HT-29 (cell line): ENCODE results near the gene TMEM61. TPM values are rescaled to one million over a fixed set of nuclear protein-coding genes. Genes with fewer than 3 reads are reported as not detected.
"Not testable (repeated sequence)": the region's sequence is repeated elsewhere in the genome, so short reads cannot be mapped to it uniquely, and the experiment has no call there.

Source experiments
- DNase-seq: peaks from one replicate; pipeline ENCODE4 v3.0.0-alpha.2; 2015; ENCODE audit warnings: low spot score
- total RNA-seq: library from RNA; depleted of rRNA; stranded (reverse); fragments of >200 nt; shearing (Covaris generic); gene quantifications from 2 replicates; pipeline ENCODE4 v1.2.3, GENCODE V29; 2014; rRNA removed

The TMEM61 gene
- total RNA-seq, result 3.0 and 4.8 TPM in 2 replicates

DNA sequence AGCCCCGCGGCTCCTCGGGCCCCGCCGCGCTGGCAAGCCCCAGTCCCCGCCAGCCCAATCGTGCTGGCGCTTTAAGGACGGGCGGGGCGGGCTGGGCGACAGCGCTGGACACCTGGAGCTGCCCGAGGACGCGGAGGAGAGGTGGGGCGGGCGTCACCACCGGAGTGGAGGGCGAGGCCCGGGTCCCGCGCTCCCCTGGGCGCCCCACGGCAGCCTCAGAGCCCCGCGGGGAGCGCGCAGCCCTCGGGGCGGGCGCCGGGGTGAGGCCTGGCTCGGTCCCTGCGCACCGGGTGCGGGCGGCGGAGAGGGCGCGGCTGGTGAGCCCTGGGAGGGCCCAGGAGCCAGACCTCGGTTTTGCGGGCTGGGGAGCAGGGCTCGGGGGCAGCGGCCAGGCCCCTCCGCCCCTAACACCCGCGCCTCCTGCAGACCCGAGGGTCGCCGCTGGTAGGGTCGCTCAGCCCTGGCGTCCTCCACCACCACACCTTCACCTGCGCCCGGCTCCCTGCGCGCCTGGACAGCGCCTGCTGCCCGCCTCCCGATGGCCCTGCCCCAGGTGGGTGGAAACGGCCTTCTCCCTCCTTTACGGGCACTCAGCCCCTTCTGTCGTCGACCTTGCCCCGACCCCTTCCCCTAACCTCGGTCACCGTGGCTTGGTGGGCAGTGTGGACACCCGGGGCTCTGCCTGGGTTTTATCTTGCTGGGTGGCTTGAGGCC lies at the start of gene TMEM61:
Gene TMEM61, plus strand, starts transcription at position 101 of the 714 bp plus-strand sequence. Its CDS starts 438 bp downstream, at position 539.
- no peak for DNase-seq

DNA sequence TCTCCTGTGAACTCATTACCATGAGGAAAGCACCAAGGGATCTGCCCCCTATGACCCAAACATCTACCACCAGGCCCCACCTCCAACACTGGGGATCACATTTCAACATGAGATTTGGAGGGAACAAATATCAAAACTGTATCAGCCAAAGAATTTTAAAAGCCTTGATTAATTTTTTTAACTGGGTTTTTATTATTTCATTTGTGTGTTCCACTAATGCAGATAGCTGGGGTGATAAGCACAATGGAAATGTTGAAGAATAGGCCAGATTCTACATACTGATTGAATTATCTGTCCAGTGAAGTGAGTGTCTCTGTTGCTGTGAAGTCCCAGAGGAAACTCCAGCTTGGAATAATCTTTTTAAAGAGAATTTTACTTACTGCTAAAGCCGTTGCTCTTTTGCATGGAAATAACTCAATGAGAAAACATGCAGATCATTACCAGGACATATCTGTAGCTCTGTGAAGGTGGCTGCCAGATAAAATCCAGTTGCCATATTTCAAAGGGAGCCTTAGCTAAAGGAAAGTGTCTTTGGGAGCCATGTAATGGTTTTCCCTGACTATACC lies 49.1 kb upstream of the TMEM61 start:
- no peak for DNase-seq

DNA sequence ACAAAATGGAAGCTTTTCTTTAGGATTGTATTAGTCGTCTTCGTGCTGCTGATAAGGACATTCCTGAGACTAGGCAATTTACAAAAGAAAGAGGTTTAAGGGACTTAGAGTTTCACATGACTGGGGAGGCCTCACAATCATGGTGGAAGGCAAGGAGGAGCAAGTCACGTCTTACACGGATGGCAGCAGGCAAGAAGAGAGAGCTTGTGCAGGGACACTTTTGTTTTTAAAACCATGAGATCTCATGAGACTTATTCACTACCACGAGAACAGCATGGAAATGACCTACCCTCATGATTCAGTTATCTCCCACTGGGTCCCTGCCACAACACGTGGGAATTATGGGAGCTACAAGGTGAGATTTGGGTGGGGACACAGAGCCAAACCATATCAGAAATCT lies 46.3 kb upstream of the TMEM61 start:
- not testable (repeated sequence) for DNase-seq

DNA sequence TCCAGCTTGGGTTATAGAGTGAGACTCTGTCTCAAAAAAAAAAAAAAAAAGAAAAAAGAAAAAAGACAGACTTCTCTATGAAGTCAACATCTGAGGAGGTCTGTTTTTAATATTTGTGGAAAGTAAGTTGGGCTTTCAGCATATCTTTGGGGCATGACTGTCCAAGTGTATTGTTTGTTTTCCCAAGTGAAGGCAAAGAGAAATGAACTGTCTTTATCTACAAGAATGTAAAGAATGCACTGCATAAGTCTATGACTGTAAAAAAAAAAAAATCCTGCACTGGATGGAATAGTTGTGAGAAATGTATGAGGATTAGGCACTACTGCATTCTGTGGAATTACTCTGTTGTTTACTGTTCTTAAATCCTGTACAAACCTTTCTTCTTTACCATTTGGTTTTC lies 45.6 kb upstream of the TMEM61 start:
- DNase-seq, result no peak

DNA sequence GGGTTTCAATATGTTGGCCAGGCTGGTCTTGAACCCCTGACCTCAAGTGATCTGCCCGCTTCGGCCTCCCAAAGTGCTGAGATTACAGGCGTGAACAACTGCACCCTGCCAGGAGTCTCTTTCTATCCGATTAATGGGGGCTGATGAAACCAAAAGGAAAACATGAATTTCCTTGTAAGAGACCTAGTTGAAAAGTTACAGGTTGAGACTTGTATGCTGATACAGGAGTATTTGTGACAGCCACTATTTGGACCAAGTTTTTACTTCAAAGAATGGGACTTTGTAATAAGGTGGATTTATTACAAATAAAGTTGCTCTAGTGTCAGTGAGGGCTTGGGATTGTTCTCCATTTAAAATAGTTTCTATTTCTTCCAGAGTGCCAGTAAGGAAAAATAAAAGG lies 43.6 kb upstream of the TMEM61 start:
- DNase-seq, result no peak

DNA sequence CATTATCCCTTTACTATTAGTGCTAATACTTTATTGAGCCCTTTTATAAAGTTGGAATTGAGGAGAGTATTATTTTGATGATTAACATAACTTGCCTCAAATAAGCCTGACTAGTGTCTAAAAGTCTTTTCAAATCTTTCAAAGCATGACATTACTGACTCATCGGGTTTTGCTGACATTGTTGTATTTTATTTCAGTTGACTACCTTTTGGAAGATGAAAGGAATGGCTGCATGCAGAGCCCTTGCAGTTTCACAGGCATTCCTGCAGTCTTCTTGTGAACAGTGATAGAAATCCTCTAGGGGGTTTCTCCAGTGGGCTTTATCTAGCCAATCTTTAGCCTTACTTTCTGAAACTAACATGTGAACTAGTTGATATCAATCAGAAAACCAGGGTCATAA lies 43.0 kb upstream of the TMEM61 start:
- DNase-seq, result no peak

DNA sequence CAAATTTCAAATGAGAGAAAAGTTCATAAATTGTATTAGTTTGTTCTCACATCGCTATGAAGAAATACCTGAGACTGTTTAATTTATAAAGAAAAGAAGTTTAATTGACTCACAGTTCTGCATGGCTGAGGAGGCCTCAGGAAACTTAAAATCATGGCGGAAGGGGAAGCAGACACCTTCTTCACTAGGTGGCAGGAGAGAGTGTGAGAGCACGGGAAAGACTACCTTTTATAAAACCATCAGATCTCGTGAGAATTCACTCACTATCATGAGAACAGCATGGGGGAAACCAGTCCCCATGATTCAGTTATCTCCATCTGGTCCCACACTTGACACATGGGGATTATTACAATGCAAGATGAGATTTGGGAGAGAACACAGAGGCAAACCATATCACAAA lies 41.5 kb upstream of the TMEM61 start:
- not testable (repeated sequence) for DNase-seq

DNA sequence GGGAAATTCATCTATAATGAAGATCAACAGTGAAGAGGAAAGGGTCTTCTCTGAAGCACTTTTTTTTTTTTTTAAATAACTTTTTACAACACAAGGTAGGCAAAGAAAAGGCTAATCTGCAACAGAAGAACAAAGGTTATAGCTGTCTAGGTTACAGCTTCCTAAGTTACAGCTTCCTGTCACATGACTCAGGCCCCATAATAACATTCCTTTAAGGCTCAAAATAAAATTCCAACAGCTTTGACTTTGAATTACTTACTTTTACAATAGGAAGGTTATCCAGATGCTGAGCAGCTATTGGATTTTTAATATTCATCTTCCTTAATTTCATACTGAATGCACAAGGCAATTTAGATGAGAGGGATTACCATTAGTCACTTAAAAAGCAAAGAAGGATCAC lies 40.4 kb upstream of the TMEM61 start:
- DNase-seq, result no peak

DNA sequence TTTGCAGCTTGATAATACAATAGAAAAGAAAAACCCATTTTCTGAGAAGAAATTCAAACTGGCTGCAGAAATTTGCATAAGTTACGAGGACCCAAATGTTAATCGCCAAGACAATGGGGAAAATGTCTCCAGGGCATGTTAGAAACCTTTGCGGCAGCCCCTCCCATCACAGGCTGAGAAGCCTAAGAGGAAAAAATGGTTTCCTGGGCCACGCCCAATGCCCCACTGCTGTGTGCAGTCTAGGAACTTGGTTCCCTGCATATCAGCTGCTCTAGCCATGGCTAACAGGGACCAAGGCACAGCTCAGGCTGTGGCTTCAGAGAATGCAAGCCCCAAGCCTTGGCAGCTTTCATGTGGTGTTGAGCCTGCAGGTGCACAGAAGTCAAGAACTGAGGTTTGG lies 37.5 kb upstream of the TMEM61 start:
- DNase-seq, result no peak

DNA sequence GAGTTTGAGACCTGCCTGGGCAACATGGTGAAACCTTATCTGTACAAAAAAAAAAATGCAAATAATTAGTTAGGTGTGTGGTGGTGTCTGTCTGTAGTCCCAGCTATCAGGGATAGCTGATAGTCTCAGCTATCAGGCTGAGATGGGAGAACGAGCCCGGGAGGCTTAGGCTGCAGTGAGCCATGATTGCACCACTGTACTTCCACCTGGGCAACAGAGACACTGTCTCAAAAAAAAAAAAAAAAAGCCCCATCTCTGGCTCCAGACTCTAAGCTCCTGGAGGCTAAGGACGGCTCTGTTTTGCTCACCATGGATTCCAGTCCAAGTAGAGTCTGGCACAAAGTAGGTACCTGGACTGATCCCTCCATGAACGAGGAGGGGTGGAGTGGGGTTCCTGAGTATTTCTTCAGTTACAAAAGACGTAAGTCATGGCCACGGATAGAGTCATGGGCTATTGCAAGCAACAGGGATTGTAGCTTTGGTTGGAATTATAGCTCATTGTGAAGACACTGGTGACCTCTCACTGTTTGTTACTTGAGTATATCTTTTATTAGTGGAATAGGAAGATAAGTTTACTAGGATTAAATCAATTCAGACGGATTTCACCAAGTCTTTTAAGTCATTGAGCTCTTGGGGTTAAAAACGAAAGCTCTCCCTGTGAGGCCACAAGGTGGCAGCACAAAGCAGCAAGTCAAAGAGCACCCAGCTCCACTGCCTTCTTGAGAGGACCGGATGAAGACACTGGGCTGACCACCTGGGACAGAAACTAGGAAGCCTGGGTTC lies 35.6 kb upstream of the TMEM61 start:
- peak; percentile 82 for DNase-seq

DNA sequence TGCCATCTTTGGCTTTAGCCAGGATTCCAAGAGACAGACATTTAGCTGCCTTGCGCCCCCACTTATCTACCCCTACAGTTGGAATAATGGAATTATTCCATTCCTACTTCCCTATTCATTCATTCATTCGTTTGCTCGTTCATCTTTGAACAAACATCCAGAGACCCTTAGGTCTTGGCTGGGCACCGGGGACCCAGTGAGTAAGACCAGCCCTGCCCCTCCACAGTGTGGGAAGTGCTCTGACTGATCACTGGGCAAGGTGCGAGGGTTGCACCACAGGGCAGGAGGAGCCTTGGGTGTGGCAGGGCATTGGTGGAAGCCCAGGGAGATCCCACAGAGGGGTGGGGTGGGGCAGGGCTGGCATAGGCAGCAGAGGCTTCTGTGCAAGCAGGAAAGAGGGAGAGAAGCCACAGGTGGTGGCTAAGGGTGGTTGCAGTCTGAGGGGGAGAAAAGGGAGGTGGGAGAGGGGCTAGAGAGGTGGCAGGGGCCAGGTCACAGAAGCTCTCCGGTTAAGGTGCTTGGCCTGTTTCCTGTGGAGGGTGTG lies 35.0 kb upstream of the TMEM61 start:
- DNase-seq, result no peak

DNA sequence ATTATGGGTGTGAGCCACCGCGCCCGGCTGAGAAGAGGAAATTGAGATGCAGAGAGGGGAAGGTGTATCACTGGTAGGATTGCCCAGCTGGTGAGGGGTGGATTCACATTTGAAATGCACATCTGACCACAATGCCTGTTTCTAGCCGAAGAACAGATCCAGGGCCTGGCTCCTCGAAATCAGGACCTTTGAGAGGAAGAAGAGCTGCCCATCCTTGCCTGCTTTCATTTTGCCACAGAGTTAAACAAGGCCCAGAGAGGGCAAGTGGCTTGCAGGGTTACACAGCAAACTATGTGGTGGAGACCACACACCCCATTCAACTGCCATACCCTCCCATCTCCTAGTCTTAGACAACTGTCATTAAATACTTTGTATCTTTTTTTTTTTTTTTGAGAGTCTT lies 32.9 kb upstream of the TMEM61 start:
- DNase-seq, result no peak

DNA sequence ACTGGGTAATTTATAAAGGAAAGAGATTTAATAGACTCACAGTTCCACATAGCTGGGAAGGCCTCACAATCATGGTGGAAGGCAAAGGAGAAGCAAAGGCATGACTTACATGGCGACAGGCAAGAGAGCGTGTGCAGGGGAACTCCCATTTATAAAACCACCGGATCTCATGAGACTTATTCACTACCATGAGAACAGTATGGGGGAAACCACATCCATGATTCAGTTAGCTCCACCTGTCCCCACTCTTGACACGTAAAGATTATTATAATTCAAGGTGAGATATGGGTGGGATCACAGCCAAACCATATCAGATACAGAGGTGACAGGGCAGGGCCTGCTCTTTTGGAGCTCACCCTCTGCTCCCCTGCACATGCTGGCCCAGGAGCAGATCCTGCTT lies 31.4 kb upstream of the TMEM61 start:
- no peak for DNase-seq

DNA sequence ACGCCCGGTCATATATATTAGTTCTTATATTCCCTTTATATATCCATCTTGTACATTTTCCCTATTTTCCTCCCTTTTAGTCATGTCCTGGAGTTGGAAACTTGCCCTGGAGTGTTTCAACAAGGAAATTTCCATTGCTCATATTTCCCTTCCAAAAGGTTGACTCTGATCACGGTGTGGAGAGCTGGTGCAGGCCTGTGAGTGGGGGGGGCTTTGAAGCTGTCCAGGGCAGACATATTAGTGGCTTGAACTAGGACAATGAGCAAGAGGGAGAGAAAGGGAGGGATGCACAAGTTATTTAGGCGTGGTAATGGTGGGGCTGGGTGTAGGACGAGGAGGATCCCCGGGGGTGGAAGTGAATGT lies 30.4 kb upstream of the TMEM61 start:
- DNase-seq, result no peak

DNA sequence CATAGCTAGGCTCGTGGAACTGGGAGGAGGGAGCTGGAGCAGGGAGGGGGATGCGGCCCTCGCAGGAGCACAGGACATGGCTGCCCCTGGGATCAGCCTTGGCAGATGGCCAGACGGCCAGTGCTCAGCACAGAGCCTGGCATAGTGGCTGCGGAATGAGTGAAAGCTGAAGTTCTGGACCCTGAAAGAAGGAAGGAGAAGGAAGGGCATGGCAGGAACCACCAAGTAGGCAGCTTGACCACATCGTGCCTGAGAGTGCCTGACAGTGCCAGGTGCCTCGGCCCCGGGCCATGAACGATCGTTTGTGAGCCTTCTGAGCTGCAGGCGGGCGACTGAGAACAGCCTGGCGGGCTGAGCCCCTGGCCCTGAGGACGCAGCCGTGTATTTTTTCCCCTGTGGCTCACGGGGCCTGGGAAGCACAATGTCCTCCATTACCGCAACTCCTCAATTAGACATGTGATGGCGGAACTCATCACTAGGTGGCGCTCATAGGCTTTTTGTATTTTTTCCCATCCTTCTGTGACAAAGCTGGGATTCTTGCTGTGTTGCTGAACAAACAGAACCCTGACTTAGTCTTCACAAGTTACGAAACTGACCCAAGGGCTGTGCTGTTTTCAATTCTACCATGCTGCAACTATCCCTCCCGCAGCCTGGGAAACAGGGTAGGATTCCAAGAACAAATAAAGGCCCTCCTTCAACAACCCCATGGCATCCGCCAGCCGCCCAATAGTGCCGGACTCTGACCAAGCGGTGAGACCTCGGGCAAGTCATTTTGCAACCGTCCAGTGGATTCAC lies 29.9 kb upstream of the TMEM61 start:
- DNase-seq, result peak; percentile 94

DNA sequence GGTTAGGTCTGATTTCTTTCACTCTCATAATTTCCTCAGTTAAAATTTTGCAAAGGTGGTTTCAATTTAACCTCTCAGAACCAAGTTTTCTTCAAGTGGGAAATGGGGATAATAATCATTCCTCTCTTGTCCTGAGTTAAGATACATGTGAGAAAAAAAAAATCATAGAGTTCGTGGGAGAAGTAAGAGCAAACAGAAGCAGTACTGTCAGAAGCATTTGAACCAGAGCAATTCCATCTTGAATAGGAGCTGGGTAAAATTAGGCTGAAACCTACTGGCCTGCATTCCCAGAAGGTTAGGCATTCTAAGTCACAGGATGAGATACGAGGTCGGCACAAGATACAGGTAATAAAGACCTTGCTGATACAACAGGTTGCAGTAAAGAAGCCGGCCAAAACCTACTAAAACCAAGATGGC lies 28.6 kb upstream of the TMEM61 start:
- no peak for DNase-seq

DNA sequence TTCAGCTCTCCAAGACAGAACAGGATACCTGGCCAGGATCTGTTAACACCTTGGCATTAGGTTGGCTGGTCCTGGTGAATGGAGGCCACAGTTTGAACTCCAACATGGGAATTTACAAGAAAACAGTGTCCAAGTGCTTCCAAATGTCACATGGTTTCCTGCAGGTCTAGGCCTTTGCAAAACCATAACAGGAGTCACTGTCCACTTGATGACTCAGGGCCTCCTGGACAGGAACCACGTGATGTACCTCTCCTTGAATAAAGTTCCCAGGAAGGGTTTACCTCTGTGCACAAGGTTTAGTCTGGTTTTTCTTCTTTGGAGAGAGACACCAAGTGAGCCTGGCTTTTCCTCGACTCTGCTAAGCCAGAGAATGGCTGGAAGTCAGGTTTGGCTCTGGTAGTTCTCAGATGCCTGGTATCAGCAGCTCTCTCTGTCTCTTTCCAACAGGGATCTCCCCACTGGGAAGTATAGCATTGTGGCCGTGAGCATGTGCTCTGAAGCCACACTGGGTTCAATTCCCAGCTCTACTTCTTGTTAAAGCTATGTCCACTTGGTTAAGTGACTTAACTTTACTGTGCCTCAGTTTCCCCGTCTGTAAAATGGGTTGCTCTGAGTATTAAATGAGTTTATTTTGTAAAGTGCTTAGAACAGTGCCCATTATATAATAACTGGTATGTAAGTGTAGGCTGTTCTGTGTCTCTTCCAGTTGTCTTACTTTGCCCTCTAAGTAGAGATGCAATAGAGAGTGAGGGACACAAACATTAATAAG lies 27.3 kb upstream of the TMEM61 start:
- DNase-seq, result peak; percentile 49

DNA sequence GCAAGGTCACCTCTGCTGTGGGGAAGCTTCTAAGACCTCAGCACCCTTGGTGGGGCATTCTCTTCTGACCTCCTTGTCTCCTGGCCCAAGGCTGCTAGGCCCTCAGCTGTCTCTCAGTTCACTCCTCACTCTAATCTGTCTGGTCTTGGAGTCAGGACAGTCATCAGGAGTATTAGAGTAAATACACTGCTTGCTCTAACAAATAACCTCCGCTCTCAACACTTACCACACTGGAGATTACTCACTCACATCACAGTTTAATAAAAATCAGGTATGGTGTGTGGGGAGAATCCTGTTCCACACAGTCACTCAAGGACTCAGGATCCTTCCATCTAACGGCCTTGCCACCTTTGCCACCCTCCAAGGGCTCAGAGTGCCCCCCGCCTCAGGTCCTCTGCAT lies 26.6 kb upstream of the TMEM61 start:
- no peak for DNase-seq

DNA sequence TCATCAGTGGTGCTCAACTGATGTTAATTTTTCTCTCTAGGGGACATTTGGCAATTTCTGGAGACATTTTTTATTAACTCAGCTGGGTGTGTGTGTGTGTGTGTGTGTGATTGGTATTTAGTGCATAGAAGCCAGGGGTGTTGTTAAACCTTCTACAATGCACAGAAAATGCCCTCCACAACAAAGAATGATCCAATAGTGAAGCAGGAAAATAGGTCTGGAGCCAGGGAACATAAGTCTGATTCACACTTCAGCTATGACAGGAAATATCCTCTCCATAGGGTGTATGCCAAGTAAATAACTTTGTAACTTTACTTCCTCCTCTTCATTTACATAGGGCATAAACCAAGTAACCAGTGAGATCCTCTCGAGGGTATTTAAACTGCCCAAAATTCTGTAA lies 25.1 kb upstream of the TMEM61 start:
- DNase-seq, result peak; percentile 57

DNA sequence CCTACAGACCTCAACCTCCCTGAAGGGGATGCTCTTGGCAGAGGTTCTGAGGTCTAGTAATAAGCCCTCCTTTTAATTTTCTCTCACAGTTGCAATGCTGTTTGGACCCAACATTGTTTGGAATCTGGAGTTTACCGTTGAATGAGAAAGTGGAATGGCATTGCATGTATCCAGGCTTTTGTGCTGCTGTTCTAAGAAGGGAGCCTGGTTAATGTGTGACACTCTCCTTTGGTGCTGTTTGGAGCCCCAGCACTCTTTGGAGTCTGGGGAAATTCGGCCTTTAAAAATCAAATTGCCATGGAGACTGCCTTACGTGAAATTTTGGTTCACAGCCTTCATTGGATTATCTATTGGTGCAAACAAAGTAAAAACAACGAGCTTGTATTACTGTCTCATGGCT lies 23.7 kb upstream of the TMEM61 start:
- no peak for DNase-seq

DNA sequence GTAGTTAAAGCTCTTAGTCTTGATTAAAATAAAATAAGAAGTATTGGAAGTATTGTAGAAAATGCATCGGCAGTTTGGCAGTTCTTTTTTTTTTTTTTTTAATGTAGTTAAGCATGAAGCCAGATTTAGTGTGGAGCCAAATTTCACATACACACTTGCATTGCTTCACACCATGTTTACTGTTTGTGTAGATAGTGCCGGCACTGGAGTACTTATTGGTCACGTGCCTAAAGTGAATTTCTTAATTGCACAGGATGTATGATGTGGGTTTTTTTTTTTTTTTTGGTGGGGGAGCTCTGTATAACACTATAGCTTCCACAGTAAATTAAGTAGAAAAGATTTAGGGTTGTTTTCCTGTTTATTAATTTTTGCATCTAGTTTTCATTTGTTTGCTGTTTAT lies 21.2 kb upstream of the TMEM61 start:
- no peak for DNase-seq
